Transverse colon (tissue), 4 donors: ENCODE results near the gene ATP1B1. TPM values are rescaled to one million over a fixed set of nuclear protein-coding genes. Genes with fewer than 3 reads are reported as not detected.
A peak's percentile ranks its signal among the peaks of the same experiment; 100 is the strongest.

Source experiments
- DNase-seq: peaks from one replicate; pipeline ENCODE4 v3.0.0-alpha.2; 2019
- H3K27ac ChIP-seq, 4 donors: fragments of 200-600 bp; sonication (generic); 2 replicates each; pipeline ENCODE4 v1.5.1; 2016 to 2018; ENCODE audit warnings: inconsistent platforms in 4 of 4
- H3K27me3 ChIP-seq: fragments of 200-600 bp; sonication (generic); 2 replicates; pipeline ENCODE4 v1.5.1; 2017; ENCODE audit warnings: inconsistent platforms
- H3K36me3 ChIP-seq, 4 donors: fragments of 200-600 bp; sonication (generic); 2 replicates each; pipeline ENCODE4 v1.5.1; 2017 to 2019; ENCODE audit warnings: inconsistent platforms in 4 of 4
- H3K4me1 ChIP-seq, 4 donors: fragments of 200-600 bp; sonication (generic); 2 replicates each; pipeline ENCODE4 v1.5.1; 2017 to 2020; ENCODE audit warnings: inconsistent platforms in 4 of 4
- H3K4me3 ChIP-seq, 4 donors: fragments of 200-600 bp; sonication (generic); 1 replicate in 1 of 4; 2 replicates in 3 of 4; pipeline versions ENCODE4 v1.5.1 to v1.6.1; 2017 to 2019; ENCODE audit warnings: inconsistent platforms in 4 of 4
- H3K9me3 ChIP-seq, 2 donors: fragments of 200-600 bp; sonication (generic); 2 replicates each; pipeline ENCODE4 v1.5.1; 2017 to 2019; ENCODE audit warnings: inconsistent platforms in 2 of 2
- CTCF ChIP-seq, 5 experiments: fragments of 200-600 bp in 3 of 5; fragments of 450-650 bp in 2 of 5; sonication (generic) in 3 of 5; IDR thresholded peaks; 1 replicate in 2 of 5; 2 replicates in 3 of 5; pipeline ENCODE4 v1.5.1; 2016 to 2017; ENCODE audit warnings: antibody characterized with exemption in 5 of 5, inconsistent platforms in 3 of 5, mild to moderate bottlenecking in 2 of 5, moderate library complexity in 1 of 5
- EP300 ChIP-seq: sonication (generic); formaldehyde crosslinking; IDR thresholded peaks from one replicate; pipeline ENCODE4 v1.6.1; 2017; ENCODE audit warnings: antibody characterized with exemption, low read depth
- POLR2A ChIP-seq: fragments of 450-650 bp; IDR thresholded peaks from one replicate; pipeline ENCODE4 v1.6.1; 2016; ENCODE audit warnings: antibody characterized with exemption, mild to moderate bottlenecking, moderate library complexity
- POLR2AphosphoS5 ChIP-seq, 3 donors: sonication (generic); formaldehyde crosslinking; IDR thresholded peaks; one replicate each; pipeline ENCODE4 v1.6.1; 2016; ENCODE audit warnings: antibody characterized with exemption in 3 of 3
- WGBS, 2 donors: methylation state at CpG; one replicate each; pipeline ENCODE4 v1.1.5; 2018; ENCODE audit warnings: low coverage in 1 of 2; 5-methylcytosine and 5-hydroxymethylcytosine counted together
- in situ Hi-C, 4 donors: fragments of 200-750 bp; cut with MboI; loops; one replicate each; pipeline versions ENCODE4 v1.15.0 to v1.15.1; 2017; ENCODE audit warnings: low sequenced_read_pairs in 3 of 4, low pct_ligation_motif_present in 1 of 4, low pct_unique_long_range_greater_than_20kb in 1 of 4
- intact Hi-C: fragments of 100-400 bp; cut with DNase I; formaldehyde crosslinking; loops from one replicate; pipeline ENCODE4 v1.15.1; 2023; ENCODE audit warnings: low total_unique reads
- total RNA-seq, 4 donors: library from RNA; depleted of rRNA; stranded (reverse); fragments of >200 nt; gene quantifications; one replicate each; pipeline ENCODE4 v1.1.0, GENCODE V29; 2016

ATP1B1 gene
- total RNA-seq, 4 donors from 2014 or later, result 82.8 to 493 (median 375) TPM

- TF ChIP-seq EP300, result no peak
- TF ChIP-seq POLR2AphosphoS5 (IDR thresholded peaks at IDR 0.05), result no peak
- no peak for TF ChIP-seq POLR2A
- TF ChIP-seq CTCF (IDR thresholded peaks at IDR 0.05), result no peak
- intact Hi-C loops, result no loop called here
- no peaks in the 10 kb centered on the region for H3K4me1 ChIP-seq
- 84 to 94% methylated on average over 4 of the region's 4 CpGs for WGBS, 2 donors
- no peak overlapping the region for H3K4me3 ChIP-seq
- no peaks in the 10 kb centered on the region for H3K27me3 ChIP-seq
- in situ Hi-C loops, result loop anchor here in 1 of 4 donors (25.0 kb wide), 1 partner anchor 518 kb away; no protein-coding TSS in a partner anchor
- H3K9me3 ChIP-seq, result no peaks in the 10 kb centered on the region
- no peak overlapping the region for H3K27ac ChIP-seq
- peaks cover 0 to 51% (median 25%) of the 10 kb centered on the region in 4 donors for H3K36me3 ChIP-seq
- no peak for DNase-seq
These were observed 24.2 kb downstream of the ATP1B1 start for GRCh38 chr1:169130683-169131082.

GRCh38 chr1:169132512-169133227, 26.2 kb downstream of the ATP1B1 start:
- H3K9me3 ChIP-seq, result no peaks in the 10 kb centered on the region
- H3K27me3 ChIP-seq, result no peaks in the 10 kb centered on the region
- in situ Hi-C loops (loop anchor here in 1 of 4 donors (25.0 kb wide), 1 partner anchor 520 kb away; no protein-coding TSS in a partner anchor), intact Hi-C loops (no loop called here)
- H3K4me1 ChIP-seq, result no peaks in the 10 kb centered on the region
- peaks cover 0 to 33% (median 16%) of the 10 kb centered on the region in 4 donors for H3K36me3 ChIP-seq
- TF ChIP-seq EP300 (no peak), POLR2AphosphoS5 (IDR thresholded peaks at IDR 0.05) (peak in 2 of 3 donors; percentile 18 to 37), CTCF (IDR thresholded peaks at IDR 0.05) (no peak), POLR2A (no peak)
- DNase-seq, result no peak
- peak overlapping the region in 1 of 4 donors; percentile 28 for H3K27ac ChIP-seq
- WGBS, 2 donors, result 58 to 64% methylated on average over 4 of the region's 4 CpGs
- no peak overlapping the region for H3K4me3 ChIP-seq

- WGBS, 2 donors, result 71 to 72% methylated on average over 3 to 5 of the region's 5 CpGs
- Histone ChIP-seq H3K4me3 (no peak overlapping the region), H3K36me3 (peaks cover 0 to 28% (median 14%) of the 10 kb centered on the region in 4 donors), H3K9me3 (no peaks in the 10 kb centered on the region), H3K27ac (peak overlapping the region in 1 of 4 donors; percentile 28), H3K27me3 (no peaks in the 10 kb centered on the region), H3K4me1 (no peaks in the 10 kb centered on the region)
- no peak for DNase-seq
- intact Hi-C loops, result no loop called here
- no peak for TF ChIP-seq CTCF (IDR thresholded peaks at IDR 0.05)
- TF ChIP-seq POLR2AphosphoS5 (IDR thresholded peaks at IDR 0.05), result no peak
- no peak for TF ChIP-seq POLR2A
- no peak for TF ChIP-seq EP300
- in situ Hi-C loops, result loop anchor here in 1 of 4 donors (25.0 kb wide), 1 partner anchor 521 kb away; no protein-coding TSS in a partner anchor
These were observed 26.7 kb downstream of the ATP1B1 start for GRCh38 chr1:169133228-169133576.

- H3K27ac ChIP-seq, result peak overlapping the region in 1 of 4 donors; percentile 28
These were observed 27.5 kb downstream of the ATP1B1 start for GRCh38 chr1:169133801-169134502.

More at GRCh38 chr1:169133801-169134502, 27.5 kb downstream of the ATP1B1 start:
- Histone ChIP-seq H3K9me3 (no peaks in the 10 kb centered on the region), H3K4me1 (no peaks in the 10 kb centered on the region), H3K27me3 (no peaks in the 10 kb centered on the region), H3K4me3 (no peak overlapping the region), H3K36me3 (peaks cover 0 to 23% (median 10%) of the 10 kb centered on the region in 4 donors)
- in situ Hi-C loops (loop anchor here in 1 of 4 donors (25.0 kb wide), 1 partner anchor 522 kb away; no protein-coding TSS in a partner anchor), intact Hi-C loops (no loop called here)
- 60 to 76% methylated on average over 2 of the region's 2 CpGs for WGBS, 2 donors
- TF ChIP-seq POLR2AphosphoS5 (IDR thresholded peaks at IDR 0.05) (peak in 1 of 3 donors; percentile 18), EP300 (no peak), CTCF (IDR thresholded peaks at IDR 0.05) (peak in 3 of 5 experiments; percentile 13 to 19 (median 14)), POLR2A (no peak)
- no peak for DNase-seq
